ENCODE data around the gene SMIM29. TPM values are rescaled to one million over a fixed set of nuclear protein-coding genes. Genes with fewer than 3 reads are reported as not detected.

Gene SMIM29
- total RNA-seq, 1 donor from 2014 or later: 33.2 TPM

DNA sequence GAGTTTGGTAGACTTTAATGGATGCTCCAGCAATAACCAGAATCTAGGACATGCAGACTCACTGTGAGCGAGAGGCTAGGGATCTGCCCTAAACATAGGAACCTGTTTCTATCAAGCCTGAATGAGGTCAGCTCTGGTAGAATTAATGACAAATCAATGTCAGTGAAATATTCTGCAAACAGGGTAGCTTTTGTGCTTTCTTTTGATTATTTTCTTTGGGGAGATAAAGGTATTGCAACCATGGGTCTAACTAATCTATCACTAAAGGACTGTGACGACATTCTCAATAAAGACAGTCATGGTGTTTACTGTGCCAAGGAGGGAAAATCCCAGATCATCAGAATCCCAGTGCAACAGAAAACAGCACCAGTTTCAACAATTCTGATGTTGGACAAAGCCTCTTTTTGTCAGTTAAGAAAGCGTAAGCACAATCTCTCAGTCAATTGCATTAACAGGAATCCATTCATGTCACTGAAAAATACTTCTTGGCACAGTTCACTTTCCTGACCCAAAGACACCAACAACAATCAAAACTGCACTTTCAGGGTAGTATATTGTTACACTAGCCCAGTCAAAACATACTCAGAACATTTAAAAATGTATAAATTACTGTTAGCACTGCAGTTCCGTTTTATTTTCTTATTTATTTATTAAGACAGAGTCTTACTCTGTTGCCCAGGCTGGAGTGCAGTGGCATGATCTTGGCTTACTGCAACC, 36.8 kb upstream of the SMIM29 start:
- no peaks in the 10 kb centered on the region for H3K36me3 ChIP-seq (ENCODE audit: control insufficient read depth, insufficient read depth, low read length)
- TF ChIP-seq CTCF (IDR thresholded peaks at IDR 0.05; ENCODE audit: insufficient read depth, low read length, poor library complexity, severe bottlenecking): no peak
- no peaks in the 10 kb centered on the region for H3K27me3 ChIP-seq (ENCODE audit: control insufficient read depth, insufficient read depth, low read length)
- no peak overlapping the region for H3K4me3 ChIP-seq (ENCODE audit: low read depth, low read length)
- DNase-seq (ENCODE audit: low read depth): no peak

DNA sequence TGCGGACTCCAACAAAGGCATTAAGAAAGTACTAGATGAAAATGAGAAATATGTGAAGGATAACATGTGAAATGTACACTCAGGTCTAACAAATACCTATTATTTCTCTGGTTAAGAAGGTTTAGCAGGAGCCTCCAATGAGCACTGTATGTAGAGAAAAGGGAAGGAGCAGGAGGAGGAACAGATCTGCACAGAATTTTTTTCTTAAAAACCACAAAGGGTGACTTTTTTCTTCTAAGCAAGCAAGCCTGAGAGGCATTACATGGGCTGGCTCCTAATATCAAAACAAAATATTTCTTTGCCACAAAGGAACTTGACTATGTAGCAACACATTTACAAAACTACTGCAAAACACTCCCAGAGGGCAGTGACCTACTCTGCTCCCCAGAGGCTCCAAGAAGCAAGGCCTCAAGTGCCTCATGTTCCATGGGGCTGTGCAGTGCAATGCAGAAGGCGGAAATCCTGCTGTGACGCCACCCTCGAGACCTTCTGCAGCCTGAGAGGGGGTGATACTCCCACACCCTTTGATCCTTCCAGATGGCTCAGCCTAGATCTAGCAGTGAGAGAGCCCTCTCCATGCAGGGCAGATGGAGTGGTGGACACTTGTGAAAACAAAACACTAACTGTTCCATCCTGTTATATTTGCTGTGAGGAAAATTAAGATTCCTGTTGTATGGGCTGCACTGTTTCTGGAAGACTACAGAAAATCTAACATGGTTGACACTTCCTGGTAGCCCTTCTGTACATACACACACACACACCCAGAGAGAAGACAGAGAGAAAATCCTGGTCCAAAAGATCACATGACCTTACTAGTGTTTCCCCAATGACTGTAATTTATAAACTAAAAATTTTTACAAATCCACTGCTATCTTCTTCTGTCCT, 36.0 kb upstream of the SMIM29 start:
- no peak for DNase-seq (ENCODE audit: low read depth)
- Histone ChIP-seq H3K27me3 (ENCODE audit: control insufficient read depth, insufficient read depth, low read length) (no peaks in the 10 kb centered on the region), H3K36me3 (ENCODE audit: control insufficient read depth, insufficient read depth, low read length) (no peaks in the 10 kb centered on the region), H3K4me3 (ENCODE audit: low read depth, low read length) (no peak overlapping the region)
- TF ChIP-seq CTCF (IDR thresholded peaks at IDR 0.05; ENCODE audit: insufficient read depth, low read length, poor library complexity, severe bottlenecking): no peak

GRCh38 chr6:34281702-34282334, 33.0 kb upstream of the SMIM29 start:
- no peak for TF ChIP-seq CTCF (IDR thresholded peaks at IDR 0.05; ENCODE audit: insufficient read depth, low read length, poor library complexity, severe bottlenecking)
- no peaks in the 10 kb centered on the region for H3K27me3 ChIP-seq (ENCODE audit: control insufficient read depth, insufficient read depth, low read length)
- DNase-seq (ENCODE audit: low read depth): no peak
- no peaks in the 10 kb centered on the region for H3K36me3 ChIP-seq (ENCODE audit: control insufficient read depth, insufficient read depth, low read length)
- no peak overlapping the region for H3K4me3 ChIP-seq (ENCODE audit: low read depth, low read length)

DNA sequence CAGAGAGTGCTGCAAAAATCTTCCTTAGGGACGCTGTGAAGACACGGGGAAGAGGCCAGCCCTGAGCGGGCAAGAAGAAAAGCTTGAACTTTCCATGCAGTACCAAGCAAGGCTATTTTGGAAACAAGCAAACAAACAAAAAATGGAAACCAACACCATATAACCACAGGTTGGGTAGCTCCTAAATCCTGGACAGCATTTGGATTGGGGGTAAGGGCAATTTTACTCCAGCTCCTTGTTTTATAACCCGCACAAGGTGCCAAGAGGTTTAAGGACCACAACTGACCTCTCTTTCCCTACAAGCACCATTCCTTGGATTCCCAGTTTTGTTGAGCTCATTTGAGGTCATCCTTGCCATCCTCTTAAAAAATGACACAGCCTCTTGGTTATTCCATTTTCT, 31.4 kb upstream of the SMIM29 start:
- no peak overlapping the region for H3K4me3 ChIP-seq (ENCODE audit: low read depth, low read length)
- H3K36me3 ChIP-seq (ENCODE audit: control insufficient read depth, insufficient read depth, low read length): no peaks in the 10 kb centered on the region
- no peak for TF ChIP-seq CTCF (IDR thresholded peaks at IDR 0.05; ENCODE audit: insufficient read depth, low read length, poor library complexity, severe bottlenecking)
- DNase-seq (ENCODE audit: low read depth): no peak
- H3K27me3 ChIP-seq (ENCODE audit: control insufficient read depth, insufficient read depth, low read length): no peaks in the 10 kb centered on the region

DNA sequence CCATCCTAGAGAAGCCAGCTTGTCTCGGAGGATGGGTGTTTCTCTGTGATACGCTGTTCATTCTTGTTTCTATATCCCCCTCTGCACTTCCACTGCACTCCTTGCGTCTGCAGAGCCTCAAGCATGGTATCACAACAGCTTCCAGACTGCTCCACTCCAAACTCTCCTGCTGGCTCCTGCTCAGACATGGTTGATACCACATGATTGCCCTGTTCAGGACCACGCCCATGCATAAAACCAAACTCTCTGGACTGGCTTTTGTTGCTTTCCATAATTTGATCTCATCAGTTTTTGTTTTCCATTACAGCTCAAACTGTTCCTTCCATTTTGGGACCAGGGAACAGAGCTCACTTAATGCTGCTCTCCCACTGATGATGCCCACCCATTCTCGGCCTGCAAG, 30.0 kb upstream of the SMIM29 start:
- no peak for DNase-seq (ENCODE audit: low read depth)
- no peak for TF ChIP-seq CTCF (IDR thresholded peaks at IDR 0.05; ENCODE audit: insufficient read depth, low read length, poor library complexity, severe bottlenecking)

More for the DNA sequence above, 30.0 kb upstream of the SMIM29 start:
- H3K4me3 ChIP-seq (ENCODE audit: low read depth, low read length): no peak overlapping the region
- no peaks in the 10 kb centered on the region for H3K36me3 ChIP-seq (ENCODE audit: control insufficient read depth, insufficient read depth, low read length)
- H3K27me3 ChIP-seq (ENCODE audit: control insufficient read depth, insufficient read depth, low read length): no peaks in the 10 kb centered on the region

Measured in kidney epithelial cell (primary cell).